ENCODE measurements around the gene GLIS1. TPM values are rescaled to one million over a fixed set of nuclear protein-coding genes. Genes with fewer than 3 reads are reported as not detected.

The GLIS1 gene
- total RNA-seq, 1 donor from 2014 or later = not detected

DNA sequence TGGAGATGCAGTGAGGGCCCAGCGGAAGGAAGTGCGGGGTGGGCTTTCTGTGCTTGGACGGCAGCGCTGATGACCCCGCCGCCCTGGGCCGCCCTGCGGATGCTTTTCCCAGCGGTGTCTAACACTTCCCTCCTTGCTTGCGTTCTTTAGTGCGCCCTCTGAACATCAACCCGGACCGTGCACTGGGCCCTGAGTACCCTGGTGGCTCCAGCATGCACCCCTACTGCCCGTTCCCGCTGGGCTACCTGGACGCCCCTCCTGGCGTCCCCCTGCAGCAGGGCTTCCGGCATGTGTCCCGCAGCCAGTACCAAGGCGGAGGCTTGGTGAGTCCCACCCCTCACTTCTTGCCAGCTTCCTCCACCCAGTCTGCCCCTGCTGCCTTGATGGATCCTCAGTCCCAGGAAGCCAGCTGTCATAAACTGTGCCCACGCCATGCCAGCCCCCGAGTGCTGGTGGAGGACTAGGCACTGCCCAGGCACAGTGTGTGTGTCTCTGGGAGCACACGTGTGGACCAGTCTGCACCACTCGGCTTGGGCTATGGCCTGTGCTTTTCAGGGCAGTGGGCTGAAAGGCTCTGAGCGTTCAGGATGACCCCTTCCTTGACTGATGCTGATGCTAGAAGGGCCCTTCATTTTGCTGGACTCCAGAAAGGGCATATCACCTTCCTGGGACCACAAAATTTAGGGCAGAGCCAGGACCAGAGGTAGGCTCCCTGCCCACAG, 277.5 kb downstream of the GLIS1 start:
- intact Hi-C loops (cut with micrococcal nuclease) = no loop called here
- ATAC-seq (no peak), DNase-seq (no peak)

DNA sequence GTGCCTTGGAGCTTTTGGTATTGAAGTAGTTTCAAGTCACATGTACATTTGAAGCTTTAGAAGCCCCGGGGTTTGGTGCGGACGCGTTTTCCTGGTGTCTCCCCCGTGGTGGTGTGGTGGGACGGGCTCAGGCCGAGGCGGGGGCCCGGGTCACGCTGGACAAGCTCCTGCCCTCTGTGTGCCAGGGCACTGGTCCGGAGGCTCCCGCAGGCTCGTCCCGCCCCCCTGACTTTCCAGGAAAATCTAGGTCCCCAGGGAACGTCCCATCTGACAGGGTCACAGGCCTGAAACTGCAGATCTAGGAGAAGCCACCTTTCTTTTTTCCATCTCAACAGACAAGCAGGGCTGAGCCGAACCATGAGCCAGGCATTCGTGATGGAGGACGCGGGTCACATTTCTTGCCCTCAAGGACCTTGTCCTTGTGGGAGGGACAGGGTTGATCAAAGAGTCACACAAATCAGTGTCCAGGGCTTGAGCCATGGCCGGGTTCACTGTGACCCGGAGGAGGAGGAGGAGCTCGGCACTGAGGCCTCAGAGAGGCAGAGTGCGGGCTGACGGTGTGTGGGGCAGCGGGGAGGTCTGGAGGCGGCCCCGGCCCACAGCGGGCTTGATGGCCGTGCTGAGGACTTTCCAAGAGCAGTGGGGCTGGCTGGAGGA, 278.2 kb downstream of the GLIS1 start:
- ATAC-seq (no peak), DNase-seq (no peak)
- intact Hi-C loops (cut with micrococcal nuclease) = no loop called here

DNA sequence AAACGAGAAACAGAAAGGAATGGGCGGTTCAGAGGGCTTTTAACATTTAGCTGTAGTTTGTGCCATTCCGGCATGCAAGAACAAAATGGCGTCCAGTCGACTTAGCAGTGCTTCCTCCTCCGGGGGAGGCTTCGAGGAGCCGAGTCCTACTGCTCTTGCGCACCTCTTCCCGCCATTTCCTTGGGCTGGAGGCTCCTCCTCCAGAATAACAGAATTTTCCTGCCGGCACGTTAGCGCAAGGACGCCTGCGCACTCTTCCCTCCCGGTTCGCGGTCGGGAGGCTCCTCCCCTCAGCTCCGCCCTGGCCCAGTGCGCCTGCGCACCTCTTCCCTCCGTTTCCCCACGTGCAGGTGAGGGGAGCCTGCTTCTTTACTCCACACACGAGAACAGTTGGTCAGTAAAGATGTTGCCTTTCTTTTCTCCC, 278.7 kb downstream of the GLIS1 start:
- no peak for DNase-seq
- no peak for ATAC-seq
- intact Hi-C loops (cut with micrococcal nuclease) = no loop called here

DNA sequence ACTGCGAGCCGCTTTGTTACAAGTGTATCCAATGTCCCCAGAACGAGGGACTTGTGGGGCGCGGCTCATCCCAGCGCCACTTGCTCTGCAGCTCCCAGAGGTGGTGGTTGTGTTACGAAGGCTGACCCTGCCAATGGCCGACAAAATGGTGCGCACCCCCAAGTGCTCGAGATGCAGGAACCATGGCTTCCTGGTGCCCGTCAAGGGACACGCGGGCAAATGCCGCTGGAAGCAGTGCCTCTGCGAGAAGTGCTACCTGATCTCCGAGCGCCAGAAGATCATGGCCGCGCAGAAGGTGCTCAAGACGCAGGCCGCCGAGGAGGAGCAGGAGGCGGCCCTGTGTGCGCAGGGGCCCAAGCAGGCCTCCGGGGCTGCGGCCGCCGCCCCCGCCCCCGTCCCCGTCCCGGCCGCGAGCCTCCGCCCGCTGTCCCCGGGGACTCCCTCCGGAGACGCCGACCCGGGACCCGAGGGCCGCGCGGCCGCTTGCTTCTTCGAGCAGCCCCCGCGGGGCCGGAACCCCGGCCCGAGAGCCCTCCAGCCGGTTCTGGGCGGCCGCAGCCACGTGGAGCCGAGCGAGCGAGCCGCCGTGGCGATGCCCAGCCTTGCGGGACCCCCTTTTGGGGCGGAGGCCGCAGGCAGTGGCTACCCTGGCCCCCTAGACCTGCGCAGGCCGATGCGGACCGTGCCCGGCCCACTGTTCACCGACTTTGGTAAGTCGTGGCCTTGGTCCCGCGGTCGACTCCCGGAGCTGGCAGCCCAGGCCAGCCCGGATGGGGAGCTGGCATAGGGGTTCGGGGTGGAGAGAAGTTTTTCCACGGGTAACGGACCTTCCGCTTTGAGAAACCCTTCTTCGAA, 279.4 kb downstream of the GLIS1 start, which contains the start of gene DMRTB1:
Gene DMRTB1, plus strand, starts transcription at position 79 of the 855 bp plus-strand sequence. Its CDS starts 55 bp downstream, at position 134.
- no peak for DNase-seq
- intact Hi-C loops (cut with micrococcal nuclease) = no loop called here
- no peak for ATAC-seq

DNA sequence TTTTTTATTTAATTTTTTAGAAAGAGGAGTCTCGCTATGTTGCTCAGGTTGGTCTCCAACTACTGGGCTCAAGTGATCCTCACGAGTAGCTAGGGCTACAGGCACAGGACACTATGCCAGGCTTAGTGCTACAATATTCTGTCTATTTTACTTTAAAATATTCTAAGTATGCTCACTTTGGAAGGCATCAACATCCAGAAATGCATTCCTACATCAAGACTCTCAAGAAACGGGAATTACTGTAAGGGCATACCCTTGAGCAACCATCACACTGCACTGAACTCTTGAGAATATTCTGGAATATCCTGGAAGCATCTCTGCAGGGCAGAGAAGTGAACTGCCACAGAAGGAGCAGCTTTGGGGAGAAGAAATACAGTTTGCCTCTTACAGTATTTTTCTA, 280.3 kb downstream of the GLIS1 start:
- intact Hi-C loops (cut with micrococcal nuclease) = no loop called here
- ATAC-seq (no peak), DNase-seq (no peak)

Other genes starting within 250 kb of the GLIS1 start
- gene NDC1, start 99.1 kb upstream of the GLIS1 start, total RNA-seq = 6.7 TPM
- 12.5 TPM for gene YIPF1, start 150.6 kb upstream of the GLIS1 start, total RNA-seq
- not detected for gene DIO1, start 155.0 kb upstream of the GLIS1 start, total RNA-seq
- 8.8 TPM for gene IFT25, start 206.5 kb upstream of the GLIS1 start, total RNA-seq
- gene LRRC42, start 207.2 kb upstream of the GLIS1 start, total RNA-seq = 13.2 TPM

Measured in left ventricle myocardium superior (tissue), 1 donor.